Ovary (tissue), 9 donors: ENCODE data around the gene PADI4. TPM values are rescaled to one million over a fixed set of nuclear protein-coding genes. Genes with fewer than 3 reads are reported as not detected.

Experiments used
- DNase-seq, 5 donors: peaks; one replicate each; pipeline ENCODE4 v3.0.0-alpha.2; 2019 to 2020
- H3K27ac ChIP-seq, 2 donors: fragments of 200-600 bp; one replicate each; pipeline versions ENCODE4 v1.5.1 to v1.8.0; 2019 to 2022
- H3K27me3 ChIP-seq: fragments of 200-600 bp; one replicate; pipeline ENCODE4 v1.8.0; 2022
- H3K36me3 ChIP-seq: fragments of 200-600 bp; sonication (generic); one replicate; pipeline ENCODE4 v1.5.1; 2019
- H3K4me1 ChIP-seq: one replicate; pipeline ENCODE4 v1.8.1; 2013; ENCODE audit warnings: mild to moderate bottlenecking, moderate library complexity; ENCODE audit not compliant: insufficient read depth
- H3K4me3 ChIP-seq: fragments of 200-600 bp; sonication (generic); one replicate; pipeline ENCODE4 v1.5.1; 2017
- H3K9me3 ChIP-seq, 2 donors: fragments of 200-600 bp in 1 of 2; sonication (generic) in 1 of 2; one replicate each; pipeline versions ENCODE4 v1.5.1 to v1.8.1; 2013 to 2019; ENCODE audit warnings: mild to moderate bottlenecking in 1 of 2, moderate library complexity in 1 of 2
- EP300 ChIP-seq: sonication (generic); formaldehyde crosslinking; IDR thresholded peaks from one replicate; pipeline ENCODE4 v1.6.1; 2017; ENCODE audit warnings: antibody characterized with exemption
- POLR2A ChIP-seq: fragments of 450-650 bp; IDR thresholded peaks from one replicate; pipeline ENCODE4 v1.6.1; 2017; ENCODE audit warnings: antibody characterized with exemption, mild to moderate bottlenecking, moderate library complexity
- WGBS, 3 donors: extraction: QIAGEN DNeasy Blood & Tissue Kit in 1 of 3; methylation state at CpG; one replicate each; pipeline versions ENCODE4 v1.1.5 to v1.1.7; 2013 to 2017; 5-methylcytosine and 5-hydroxymethylcytosine counted together
- intact Hi-C, 4 donors: fragments of 100-400 bp; cut with DNase I; formaldehyde crosslinking; loops; one replicate each; pipeline versions ENCODE4 v1.11.0 to v1.15.1; 2022 to 2023
- polyA plus RNA-seq, 2 donors: library from polyadenylated mRNA; stranded (reverse); fragments of 200-250 nt in 1 of 2; fragments of 350-450 nt in 1 of 2; fragmentation: Illumina TruSeq in 1 of 2; extraction: RNeasy Lipid Tissue Mini Kit (QIAGEN cat#74804) in 1 of 2; gene quantifications; one replicate each; pipeline ENCODE4 v1.2.3, GENCODE V29; 2013 to 2014
- total RNA-seq, 7 donors: library from RNA; depleted of rRNA in 2 of 7; stranded (reverse); fragments of >200 nt in 2 of 7; fragmentation: NEBNext Ultra II Directional in 3 of 7; extraction: Animal tissue kit (Norgen Biotek cat#: 25700) in 3 of 7; gene quantifications; one replicate each; pipeline versions ENCODE4 v1.1.0 to v1.2.4, GENCODE V29; 2016 to 2023
- TF ChIP-seq, protein P1 (sequence below), 3 donors: fragments of 450-650 bp in 2 of 3; fragments of 200-600 bp in 1 of 3; IDR thresholded peaks; one replicate each; pipeline versions ENCODE4 v1.5.1 to v1.8.0; 2016 to 2022; ENCODE audit warnings: antibody characterized with exemption in 3 of 3, mild to moderate bottlenecking in 1 of 3
- donor health status: DM: no; HTN: no; CAD: no; lungs with moderate emphysema.
- donor health status: DM: no; HTN: no; CAD: no.
- donor health status: Bipolar disorder and iron deficiency.
- donor health status: DM: yes; HTN: yes; CAD: no.
- donor health status: DM: no; HTN: no; CAD: no.
- donor health status: DM: yes; HTN: yes; CAD: no.

The PADI4 gene
- total and polyA plus RNA-seq, 9 donors: 0.10 to 1.8 (median 0.25) TPM; not detected in 3

DNA sequence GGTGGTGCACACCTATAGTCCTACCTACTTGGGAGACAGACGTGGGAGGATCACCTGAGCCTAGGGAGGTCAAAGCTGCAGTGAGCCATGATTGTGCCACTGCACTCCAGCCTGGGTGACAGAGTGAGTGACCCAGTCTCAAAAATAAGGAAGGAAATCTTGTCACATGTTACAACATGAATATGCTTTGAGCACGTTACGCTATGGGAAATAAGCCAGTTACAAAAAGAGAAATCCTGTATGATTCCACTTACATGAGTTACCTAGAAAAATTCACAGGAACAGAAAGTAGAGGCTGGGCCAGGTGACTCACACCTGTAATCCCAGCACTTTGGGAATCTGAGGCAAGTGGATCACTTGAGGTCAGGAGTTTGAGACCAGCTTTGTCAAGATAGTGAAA, 57.3 kb downstream of the PADI4 start:
- no peak overlapping the region for H3K4me3 ChIP-seq
- no peaks in the 10 kb centered on the region for H3K4me1 ChIP-seq
- DNase-seq: no peak
- H3K27me3 ChIP-seq: no peaks in the 10 kb centered on the region
- no peak overlapping the region for H3K27ac ChIP-seq
- 76 to 80% (median 79%) methylated on average over 3 of the region's 3 CpGs for WGBS, 3 donors
- no peaks in the 10 kb centered on the region for H3K36me3 ChIP-seq
- no peaks in the 10 kb centered on the region for H3K9me3 ChIP-seq
- TF ChIP-seq, protein P1, sequence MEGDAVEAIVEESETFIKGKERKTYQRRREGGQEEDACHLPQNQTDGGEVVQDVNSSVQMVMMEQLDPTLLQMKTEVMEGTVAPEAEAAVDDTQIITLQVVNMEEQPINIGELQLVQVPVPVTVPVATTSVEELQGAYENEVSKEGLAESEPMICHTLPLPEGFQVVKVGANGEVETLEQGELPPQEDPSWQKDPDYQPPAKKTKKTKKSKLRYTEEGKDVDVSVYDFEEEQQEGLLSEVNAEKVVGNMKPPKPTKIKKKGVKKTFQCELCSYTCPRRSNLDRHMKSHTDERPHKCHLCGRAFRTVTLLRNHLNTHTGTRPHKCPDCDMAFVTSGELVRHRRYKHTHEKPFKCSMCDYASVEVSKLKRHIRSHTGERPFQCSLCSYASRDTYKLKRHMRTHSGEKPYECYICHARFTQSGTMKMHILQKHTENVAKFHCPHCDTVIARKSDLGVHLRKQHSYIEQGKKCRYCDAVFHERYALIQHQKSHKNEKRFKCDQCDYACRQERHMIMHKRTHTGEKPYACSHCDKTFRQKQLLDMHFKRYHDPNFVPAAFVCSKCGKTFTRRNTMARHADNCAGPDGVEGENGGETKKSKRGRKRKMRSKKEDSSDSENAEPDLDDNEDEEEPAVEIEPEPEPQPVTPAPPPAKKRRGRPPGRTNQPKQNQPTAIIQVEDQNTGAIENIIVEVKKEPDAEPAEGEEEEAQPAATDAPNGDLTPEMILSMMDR (IDR thresholded peaks at IDR 0.05): no peak
- TF ChIP-seq POLR2A (no peak), EP300 (no peak)
- intact Hi-C loops: no loop called here

DNA sequence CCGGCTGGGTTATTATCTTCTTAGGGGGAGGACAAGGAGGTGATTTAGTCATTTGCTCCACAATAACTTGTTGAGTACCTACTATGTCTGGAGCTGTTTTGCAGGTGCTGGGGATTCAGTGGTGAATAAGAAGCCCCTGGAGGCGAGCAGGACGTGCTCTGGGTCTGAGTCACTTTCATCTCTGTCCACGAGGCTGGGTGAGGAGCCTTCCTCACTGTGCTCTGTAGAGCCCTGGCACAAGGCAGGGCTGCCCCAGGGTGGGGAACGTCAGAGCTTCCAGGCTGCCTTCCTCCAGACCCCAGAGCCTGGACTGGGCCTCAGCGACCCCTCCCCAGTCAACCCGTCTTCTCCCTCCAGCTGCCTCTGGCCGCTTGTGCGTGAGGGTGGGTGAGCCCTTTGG, 61.5 kb downstream of the PADI4 start:
- TF ChIP-seq POLR2A: no peak
- TF ChIP-seq, protein P1 (IDR thresholded peaks at IDR 0.05): no peak
- TF ChIP-seq EP300: no peak
- H3K36me3 ChIP-seq: no peaks in the 10 kb centered on the region
- intact Hi-C loops: no loop called here
- H3K27ac ChIP-seq: no peak overlapping the region
- H3K4me1 ChIP-seq: no peaks in the 10 kb centered on the region
- H3K9me3 ChIP-seq: no peaks in the 10 kb centered on the region
- 70 to 75% (median 73%) methylated on average over 9 of the region's 9 CpGs for WGBS, 3 donors
- H3K4me3 ChIP-seq: no peak overlapping the region
- no peak for DNase-seq
- H3K27me3 ChIP-seq: no peaks in the 10 kb centered on the region

DNA sequence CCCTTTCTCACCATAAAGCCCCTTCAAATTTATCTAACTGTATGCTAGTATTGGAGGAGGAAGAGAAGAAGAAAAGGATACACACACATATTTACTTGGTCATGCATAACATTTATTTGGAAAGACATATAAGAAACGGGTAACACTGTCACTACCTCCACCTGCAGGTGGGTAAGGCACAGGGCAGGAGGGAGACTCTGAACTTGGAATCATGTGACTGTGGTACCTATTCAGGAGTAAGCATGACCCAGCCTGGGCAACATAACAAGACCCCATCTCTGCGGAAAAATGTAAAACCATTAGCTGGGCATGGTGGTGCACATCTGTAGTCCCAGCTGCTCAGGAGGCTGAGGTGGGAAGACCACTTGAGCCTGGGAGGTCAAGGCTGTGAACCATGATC, 62.6 kb downstream of the PADI4 start:
- H3K27me3 ChIP-seq: no peaks in the 10 kb centered on the region
- WGBS, 3 donors: 51 to 55% (median 53%) methylated on average over 2 of the region's 2 CpGs

DNA sequence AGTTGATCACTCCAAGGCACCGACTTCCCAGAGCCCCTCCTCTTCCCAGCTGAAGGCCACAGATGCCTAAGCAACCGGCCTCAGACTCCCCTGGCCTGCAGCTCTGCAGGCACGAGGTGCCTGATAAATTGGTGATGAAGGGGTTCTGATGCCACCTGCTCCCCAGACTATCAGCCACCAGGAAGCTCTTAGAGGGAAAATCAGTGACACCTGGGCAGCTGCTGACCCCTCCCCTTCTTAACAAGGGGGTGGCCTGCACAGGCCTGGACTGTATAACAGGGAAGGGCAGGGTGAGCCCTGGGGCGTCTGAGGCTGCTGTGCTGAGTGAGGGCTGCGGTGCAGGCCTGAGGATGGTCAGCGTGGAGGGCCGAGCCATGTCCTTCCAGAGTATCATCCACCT, 63.9 kb downstream of the PADI4 start, which contains the start of gene PADI6:
Gene PADI6, plus strand, starts transcription at position 301 of the 400 bp plus-strand sequence. Its CDS starts 50 bp downstream, at position 351.
- TF ChIP-seq POLR2A: no peak
- TF ChIP-seq EP300: no peak
- TF ChIP-seq, protein P1 (IDR thresholded peaks at IDR 0.05): no peak
- Histone ChIP-seq H3K4me3 (no peak within 1 kb of the TSS), H3K9me3 (no peaks in the 10 kb centered on the region), H3K27ac (no peak within 1 kb of the TSS), H3K4me1 (no peaks in the 10 kb centered on the region), H3K36me3 (no peaks in the 10 kb centered on the region), H3K27me3 (no peaks in the 10 kb centered on the region)
- DNase-seq: no peak
- whole genome bisulfite sequencing, 3 donors: 51 to 55% (median 52%) methylated on average over 7 of the region's 7 CpGs
- intact Hi-C loops: no loop called here

More for the DNA sequence above, 62.6 kb downstream of the PADI4 start:
- Histone ChIP-seq H3K4me3 (no peak overlapping the region), H3K9me3 (no peaks in the 10 kb centered on the region), H3K4me1 (no peaks in the 10 kb centered on the region), H3K27ac (no peak overlapping the region), H3K36me3 (no peaks in the 10 kb centered on the region)
- TF ChIP-seq EP300 (no peak), POLR2A (no peak)
- TF ChIP-seq, protein P1 (IDR thresholded peaks at IDR 0.05): no peak
- intact Hi-C loops: no loop called here
- DNase-seq: no peak
